HG03565 (cell line): ENCODE results near the gene CHD1.
A peak's percentile ranks its signal among the peaks of the same experiment; 100 is the strongest.

Experiments
- ATAC-seq: cut with Tn5 transposase; IDR thresholded peaks from one replicate; pipeline ENCODE4 v1.9.1; 2021; ENCODE audit warnings: mild to moderate bottlenecking, moderate library complexity; ENCODE audit not compliant: unreplicated experiment

CHD1 gene

DNA sequence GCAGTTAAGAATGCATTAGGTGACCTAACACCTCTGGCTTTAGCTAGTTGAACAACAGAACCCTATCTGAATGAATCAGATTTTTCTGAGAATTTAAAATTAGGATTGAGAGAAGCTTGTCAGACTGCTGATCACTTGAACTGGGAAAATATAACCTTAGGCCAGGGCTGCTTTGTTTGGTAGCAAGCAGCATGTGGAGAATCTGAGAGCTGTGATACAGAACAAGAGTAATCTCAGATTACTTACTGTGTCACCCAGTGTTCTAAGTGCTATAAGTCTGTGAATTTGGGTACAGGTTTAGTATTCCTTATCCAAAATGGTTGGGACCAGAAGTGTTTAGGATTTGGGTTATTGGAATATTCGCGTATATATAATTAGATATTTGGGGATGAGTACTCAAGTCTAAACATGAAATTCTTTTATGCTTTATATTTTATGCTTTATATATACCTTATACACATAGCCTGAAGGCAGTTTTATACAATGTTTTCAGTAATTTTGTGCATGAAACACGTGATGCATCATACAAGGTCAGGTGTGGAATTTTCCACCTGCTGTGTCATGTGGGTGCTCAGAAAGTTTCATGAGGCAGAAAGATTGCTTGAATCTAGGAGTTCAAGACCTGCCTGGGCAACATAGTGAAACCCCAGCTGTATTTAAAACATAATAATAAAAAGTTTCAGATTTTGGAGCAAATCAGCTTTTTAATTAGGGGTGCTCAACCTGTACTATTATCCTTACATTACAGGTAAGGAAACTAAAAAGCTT lies 8.3 kb upstream of the CHD1 start:
- no peak for ATAC-seq

DNA sequence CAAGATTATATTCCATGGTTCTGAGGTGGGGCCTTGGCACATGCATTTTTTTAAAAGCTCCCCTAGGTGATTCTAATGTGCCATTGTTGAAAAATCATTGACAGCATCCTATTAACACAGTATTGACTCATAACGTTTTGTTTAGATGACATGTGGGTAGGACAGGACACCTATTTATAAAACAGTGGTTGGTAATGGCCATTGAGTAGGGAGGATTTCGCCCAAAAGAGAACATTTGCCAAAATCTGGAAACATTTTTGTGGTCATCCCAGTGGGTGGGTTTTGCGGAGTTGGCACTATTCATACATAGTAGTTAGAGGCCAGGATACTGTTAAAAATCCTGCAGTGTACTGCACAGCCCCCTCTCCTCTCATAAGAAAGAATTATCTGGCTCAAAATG lies 6.4 kb upstream of the CHD1 start:
- no peak for ATAC-seq

DNA sequence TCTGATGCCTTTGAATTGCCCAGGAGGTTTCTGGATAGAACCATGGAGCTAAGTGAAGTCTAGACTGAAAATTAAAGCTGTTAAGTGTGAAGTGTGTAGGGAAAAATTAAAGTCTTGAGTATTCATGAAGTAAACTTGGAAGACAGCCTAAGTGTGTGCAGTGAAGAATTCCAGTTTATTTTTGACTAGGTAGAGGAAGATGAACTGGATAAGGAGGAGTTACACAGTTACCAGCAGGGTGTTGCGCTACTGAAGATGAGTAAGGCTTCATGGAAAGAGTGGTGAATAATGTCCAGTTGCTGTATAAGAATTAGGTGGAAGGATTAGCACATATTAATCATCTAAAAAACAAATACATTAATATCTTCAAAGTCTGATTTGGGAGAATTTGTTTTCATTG lies 5.7 kb upstream of the CHD1 start:
- no peak for ATAC-seq

DNA sequence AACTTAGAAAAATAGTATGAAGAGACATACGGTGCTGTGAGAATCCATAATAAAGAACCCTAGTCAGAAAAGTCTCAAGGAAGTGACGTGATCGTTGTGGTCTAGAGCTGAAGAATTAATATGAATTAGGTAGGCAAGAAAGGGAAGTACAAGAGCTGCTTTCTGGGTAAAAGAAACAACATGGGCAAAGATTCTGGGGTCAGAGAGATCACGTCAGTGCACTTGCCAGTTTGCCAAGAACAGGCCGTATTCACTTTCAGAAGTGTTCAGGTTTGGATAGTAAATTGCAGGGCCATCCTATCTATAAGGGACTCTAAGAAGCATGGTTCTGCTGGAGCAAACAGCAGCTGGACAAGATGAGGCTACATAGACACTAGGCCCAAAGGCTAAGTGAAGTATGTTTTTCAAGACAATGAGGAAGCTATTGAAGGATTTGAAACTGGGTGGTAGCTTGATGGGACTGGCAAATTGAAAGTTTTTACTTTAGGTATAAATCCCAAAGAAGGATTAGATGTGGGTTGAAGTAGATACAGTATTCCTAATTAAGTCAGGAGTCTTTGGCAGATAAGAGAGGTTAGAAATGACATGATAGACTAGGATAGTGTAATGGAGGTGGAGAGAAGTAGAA lies 4.8 kb upstream of the CHD1 start:
- peak; percentile 29 for ATAC-seq

DNA sequence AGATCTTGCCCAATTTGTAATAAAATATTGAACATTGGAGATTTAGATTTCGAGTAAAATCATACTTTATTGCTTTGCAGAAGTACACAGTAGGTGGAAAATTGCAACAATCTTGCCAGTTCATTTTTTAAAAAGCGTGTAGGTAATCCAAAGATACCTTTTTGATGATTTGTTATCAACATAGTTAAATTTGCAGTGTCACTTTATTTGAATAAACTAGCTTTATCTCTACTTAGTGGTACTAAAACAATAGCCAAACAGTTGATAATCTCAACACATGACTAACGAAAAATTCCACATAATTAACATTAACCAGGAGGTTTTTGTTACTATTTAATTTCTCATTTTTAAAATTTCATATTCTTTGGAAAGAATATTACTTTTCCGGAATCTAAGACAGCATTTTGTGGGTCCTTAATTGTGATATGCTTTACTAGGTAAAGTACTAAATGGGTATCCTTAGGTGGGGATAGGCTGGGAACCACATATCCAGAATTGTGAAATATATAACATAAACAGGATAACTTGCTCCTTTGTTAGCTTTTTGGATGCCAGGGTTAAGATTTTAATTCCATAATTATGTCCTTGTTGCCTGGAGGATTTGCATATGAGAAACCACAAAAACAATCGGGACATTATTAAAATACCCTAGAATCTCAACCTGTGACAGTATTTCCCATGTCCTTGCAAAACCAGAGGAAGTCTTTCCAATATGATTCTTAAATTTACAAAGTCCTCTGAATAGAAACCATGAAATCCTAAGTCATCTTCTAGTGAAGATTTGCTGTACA lies 2.4 kb upstream of the CHD1 start:
- ATAC-seq: no peak

DNA sequence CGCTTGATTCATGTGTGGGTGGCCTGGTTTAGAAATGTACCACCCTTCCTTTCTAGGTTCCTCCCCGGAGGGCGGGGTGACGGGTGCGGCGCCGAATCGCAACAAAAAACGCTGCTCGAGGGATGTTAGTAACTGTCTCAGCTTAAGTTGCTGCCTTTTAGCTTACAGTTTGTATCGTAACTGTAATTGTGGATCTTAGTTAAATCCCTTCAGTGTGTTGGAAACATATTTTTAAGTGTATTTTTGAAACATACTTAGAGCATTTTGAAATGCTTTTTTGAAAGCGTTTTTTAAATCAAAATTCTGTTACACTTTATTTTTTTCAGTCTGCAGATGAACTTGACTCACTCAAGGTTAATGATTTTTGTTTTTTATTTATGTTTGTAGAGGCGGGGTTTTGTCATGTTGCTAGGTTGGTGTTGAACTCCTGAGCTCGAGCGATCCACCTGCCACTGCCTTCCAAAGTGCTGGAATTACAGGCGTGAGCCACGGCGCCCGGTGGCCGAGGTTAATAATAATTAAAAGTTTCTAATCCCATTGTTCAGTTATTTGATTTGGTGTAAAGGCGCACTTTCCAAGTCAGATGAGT lies 997 bp upstream of the CHD1 start:
- ATAC-seq: no peak

DNA sequence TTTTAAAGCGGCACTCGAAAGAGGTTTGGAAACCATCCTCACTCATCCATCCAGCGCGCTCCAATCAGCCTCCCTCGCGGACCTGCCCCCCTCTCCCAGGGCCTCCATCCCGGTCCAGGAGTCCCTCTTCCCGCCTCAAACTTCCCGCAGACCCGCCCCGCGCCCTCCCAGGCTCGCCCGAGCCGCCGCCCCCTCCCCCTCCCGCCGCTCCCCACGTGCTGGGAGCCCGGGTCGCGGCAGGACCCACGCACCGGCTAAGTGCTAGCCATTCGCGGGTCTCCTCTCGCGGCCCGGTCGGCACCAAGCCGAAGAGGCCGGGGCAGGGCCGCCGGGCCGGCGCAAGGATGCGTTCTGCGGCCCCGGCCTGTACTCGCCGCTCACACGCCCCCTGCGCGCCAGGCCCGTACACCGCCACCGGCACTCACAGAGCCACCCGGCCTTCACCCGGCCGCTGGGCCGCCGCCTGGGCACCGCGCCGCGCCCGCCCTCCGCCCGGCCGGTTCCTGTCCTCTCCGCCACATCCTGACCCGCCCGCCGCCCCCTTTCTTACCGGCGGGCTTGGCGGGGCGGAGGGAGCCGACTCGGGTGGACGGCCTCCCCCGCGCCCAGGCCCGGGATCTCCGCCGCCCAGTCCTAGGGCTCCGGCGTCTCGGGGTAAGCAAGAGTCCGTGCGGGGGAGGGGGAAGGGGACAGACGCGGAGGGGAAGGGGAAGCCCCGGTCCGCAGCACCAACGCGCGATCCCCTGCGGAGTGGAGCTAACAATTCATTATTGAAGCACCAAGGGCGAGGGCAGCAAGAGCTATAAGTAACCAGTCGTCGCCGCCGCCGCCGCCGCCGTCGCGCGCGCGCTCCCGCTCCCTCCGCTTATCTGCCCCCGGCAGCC lies 576 bp downstream of the CHD1 start:
- ATAC-seq: peak; percentile 16

DNA sequence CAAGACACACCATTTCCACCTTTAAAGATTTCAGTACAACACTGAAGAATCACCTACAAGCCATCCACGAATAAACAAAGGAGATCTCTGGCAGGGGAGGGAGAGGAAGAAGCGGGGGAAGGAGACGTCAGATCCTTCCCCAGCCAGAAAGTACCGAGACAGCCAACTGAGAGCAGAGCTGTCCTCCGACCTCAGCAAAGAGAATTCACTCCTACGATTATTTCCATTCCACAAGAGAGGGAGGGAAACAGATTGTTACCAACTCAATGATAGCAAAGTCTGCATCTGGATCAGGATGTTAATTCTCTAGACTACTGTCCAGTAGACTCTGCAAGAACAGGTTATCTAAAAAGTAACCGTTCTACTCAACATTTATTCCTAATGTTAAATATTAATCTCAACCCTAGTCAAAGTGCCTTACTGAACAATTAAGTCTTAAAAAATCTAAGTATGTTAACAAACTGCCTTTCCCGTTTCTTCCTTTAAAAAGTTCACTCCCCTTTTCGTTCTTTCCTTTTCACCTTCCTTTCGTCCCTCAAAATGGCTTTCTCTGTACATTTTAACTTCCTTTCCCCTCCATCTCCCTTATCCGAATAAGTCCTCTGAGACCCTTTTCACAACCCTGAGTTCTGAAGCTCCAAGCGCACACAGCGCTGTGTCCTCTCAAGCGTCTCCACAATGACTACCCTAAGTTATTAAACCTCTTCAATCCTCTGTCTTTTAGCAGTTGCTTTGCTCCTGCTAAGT lies 1.4 kb downstream of the CHD1 start:
- ATAC-seq: peak; percentile 22

DNA sequence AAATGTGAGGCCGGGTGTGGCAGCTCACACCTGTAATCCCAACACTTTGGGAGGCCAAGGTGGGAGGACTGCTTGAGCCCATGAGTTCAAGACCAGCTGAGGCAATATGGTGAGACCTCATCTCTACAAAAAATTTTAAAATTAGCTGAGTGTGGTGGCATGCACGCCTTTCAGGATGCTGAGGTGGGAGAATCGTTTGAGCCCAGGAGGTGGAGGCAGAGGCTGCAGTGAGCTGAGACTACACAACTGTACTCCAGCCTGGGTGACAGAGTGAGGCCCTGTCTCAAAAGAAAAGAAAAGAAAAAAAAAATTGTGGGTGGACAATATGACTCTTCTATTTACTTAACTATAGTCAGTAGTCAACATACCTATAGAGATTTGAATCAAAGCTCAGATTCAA lies 4.8 kb downstream of the CHD1 start:
- ATAC-seq: no peak

DNA sequence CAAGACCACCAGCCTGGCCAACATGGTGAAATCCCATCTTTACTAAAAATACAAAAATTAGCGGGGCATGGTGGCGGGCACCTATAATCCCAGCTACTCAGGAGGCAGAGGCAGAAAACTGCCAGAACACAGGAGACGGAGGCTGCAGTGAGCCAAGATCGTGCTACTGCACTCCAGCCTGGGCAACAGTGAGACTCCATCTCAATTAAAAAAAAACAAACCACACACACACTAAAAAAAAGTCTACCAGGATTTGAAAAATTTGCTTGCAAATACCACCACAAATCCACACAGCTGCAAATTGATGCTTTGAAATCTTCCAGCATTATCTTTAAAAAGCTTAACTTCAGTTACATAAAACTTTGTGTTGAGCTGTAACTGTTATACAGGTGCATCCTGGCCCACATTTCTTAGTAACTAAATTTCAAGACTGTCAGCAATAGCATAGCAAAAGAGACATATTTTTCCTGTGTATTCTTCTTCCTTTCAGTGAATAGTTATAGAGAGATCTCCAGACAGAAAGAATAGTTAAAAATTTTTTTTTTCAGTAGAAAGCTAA lies 6.8 kb downstream of the CHD1 start:
- no peak for ATAC-seq

DNA sequence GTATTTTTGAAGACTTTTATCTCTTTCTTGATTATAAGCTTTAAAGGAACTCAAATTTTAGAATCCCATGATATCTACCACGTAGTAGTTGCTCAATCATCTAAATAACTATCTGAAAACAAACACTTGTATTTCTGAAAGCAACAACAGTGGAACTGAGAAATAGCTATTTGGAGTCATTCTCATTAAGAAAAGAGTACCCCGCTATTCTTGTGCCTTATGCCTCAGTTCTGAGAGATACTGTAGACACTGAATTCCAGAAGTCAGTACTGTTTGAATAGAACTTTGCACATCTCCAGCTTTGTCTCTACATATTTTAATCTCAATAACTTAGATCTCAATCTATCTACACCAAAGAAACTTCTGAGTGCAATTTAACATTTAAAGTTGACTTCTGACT lies 11.4 kb downstream of the CHD1 start:
- ATAC-seq: no peak

DNA sequence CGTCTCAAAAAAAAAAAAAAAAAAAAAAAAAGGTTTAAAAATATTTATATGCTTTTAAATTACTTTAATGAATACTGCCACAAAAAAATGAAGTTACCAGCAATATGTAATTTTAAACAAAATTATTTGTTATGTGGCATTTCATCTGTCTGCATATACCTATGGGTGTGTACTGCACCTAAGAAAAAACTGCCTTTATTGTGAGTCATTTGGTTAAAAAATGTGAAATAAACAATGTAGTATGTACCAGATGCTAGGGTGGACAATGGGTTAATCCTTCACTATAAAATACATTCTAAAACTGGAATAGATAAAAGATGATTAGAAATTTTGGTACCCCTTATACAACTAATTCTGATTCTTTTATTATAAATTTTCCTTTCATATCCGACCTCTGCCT lies 12.3 kb downstream of the CHD1 start:
- ATAC-seq: no peak

DNA sequence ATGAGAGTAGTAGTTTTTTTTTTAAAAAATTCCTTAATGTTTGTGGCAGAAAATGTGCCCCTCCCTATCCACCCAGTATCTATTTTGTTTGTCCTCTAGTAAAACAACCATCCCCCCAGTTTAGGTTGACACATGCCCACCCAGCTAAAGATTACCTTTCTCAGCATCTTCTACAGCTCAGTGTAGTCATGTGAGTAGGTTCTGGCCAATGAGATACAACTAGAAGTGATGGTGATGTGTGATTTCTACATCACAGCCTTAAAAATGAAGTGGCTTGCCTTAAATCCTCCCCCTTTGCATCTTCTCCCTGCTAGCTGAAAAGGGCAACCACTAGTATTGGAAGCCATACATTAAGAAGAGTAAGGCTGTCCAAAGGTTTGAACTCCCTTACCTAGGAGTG lies 14.9 kb downstream of the CHD1 start:
- no peak for ATAC-seq

DNA sequence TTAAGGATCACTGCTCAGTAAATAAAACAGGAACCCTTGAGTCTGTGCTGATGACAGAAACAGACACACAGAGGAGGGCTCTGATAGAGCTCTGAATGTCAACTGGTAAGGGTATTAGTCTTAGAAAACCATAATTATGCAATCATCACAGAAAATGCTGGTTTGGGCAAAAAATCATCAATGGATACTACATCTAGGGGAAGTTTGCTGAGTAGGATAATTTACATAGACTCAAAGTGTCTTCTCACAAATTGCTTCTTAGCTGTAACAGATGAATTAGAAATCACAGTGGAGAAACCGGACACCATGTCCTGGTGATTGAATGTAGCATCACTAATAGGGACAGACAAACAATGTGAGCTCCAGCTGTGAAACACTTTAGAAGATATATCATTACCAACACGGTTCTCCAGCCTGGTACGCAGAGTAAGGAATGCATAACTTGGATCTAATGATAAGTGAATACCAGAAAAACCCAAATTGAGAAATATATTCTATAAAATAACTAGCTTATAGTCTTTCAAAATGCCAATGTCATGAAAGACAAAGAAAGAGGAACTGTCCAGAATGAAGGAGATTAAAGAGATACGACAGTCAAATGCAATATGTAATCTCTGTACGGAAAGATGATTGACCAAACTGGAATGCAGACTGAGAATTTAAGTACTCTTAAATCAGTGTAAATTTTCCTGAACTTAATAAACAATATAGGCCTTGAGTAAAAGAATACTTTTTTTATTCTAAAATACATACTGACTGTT lies 17.3 kb downstream of the CHD1 start:
- ATAC-seq: no peak

DNA sequence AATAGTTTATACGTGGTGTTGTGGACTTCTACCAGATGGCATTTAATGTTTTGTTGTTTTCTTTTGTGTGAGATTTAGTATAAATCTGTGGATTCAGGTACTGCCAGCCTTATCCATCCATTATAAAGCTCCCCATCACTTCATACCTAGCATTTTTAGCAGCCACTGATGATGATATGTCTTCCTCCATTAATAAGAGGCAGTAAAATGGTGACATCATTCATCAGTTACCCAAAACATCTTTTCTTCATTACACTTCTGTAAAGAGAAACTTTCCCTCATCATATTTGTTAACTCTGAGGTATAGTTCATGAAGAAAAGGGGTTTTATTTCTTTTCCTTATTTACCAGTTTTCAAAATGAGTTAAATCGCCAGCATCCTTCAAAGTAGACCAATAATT lies 19.4 kb downstream of the CHD1 start:
- ATAC-seq: no peak

DNA sequence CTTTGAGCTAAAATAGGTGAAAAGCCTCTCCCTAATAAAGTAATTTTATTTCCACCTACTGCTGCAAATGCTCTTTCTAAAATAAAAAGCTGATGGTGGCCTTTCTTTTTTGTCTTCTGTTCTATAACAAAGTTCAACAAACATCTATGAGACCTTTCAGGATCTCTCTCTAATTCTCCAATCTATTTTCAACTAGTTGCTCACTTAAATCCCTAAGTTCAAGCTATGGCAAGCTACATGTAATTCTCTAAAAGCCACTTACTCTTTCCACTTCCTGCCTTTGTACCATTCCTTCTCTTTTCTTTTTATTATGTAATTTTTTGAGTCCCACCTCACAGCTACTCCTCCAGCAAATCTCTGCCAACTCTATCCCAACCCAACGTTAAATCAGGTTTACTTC lies 20.9 kb downstream of the CHD1 start:
- no peak for ATAC-seq

DNA sequence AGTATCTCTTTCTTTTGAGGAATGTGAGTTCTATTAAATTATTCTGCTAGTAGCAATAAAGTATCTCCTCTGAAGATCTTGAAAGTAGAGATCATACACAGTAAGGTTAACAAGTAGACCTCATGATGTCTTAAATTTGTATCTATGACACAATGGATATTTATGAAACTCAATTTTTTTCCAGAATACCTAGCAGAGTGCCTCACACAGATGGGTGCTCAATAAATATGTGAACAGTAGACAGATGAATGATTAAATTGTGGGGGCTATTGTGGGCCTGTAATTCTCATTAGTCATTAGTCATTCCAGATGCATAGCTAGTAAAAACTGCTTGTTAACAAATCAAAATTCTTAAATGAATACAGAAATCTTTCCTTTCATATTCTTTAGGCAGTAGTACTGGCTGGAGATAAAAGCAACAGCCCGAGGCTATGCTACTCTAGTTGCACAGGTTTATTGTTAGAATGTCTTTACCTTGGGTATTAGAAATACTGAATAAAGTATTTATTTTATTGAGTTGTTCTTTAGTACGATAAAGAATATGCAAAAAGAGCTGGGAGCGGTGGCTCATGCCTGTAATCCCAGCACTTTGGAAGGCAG lies 22.0 kb downstream of the CHD1 start:
- no peak for ATAC-seq

DNA sequence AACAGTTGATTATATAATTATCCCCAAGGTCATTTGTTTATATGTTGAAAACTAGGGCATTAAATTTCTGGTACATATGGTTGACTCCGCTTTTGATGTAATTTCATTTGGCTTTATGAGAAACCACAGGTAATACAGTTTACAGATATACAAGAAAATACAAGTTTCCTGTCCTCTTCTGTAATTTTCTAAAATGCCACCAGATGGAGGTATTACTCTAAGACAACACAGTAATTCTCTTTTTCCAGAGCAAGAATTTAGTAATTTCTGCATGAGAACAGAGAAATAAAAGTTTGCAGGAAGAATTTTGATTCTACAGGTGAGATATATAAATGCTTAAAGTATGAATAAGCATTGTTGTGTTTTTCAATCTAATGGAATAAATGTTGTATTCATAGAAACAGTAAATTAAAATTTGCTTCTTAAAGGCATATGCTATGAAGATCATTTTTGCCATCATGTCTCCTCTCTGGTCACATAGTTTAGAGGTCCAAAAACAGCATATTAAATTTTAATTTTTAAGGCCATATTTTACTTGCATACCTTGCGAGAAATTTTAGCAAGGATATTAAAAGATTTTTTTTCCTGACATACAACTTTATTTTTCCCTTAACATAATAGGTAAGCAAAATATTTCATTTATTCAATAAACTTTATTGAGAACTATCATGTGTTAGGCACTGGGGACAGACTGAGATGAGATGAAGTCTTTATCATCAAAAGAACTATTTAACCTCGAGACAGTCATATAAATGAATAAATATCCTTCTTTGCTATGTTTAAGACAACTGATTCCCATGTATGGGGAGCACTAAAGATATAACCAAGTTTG lies 22.7 kb downstream of the CHD1 start:
- peak; percentile 46 for ATAC-seq
